Ishikawa (cell line): ENCODE results near the gene C4orf54.
A peak's percentile ranks its signal among the peaks of the same experiment; 100 is the strongest.

Source experiments
- CEBPB ChIP-seq: IDR thresholded peaks from 2 replicates; pipeline ENCODE4 v1.6.1; 2012
- CREB1 ChIP-seq: IDR thresholded peaks from 2 replicates; pipeline ENCODE4 v1.6.1; 2012; ENCODE audit warnings: low read depth
- EGR1 ChIP-seq: IDR thresholded peaks from 2 replicates; pipeline ENCODE4 v1.6.1; 2012
- EP300 ChIP-seq: IDR thresholded peaks from 2 replicates; pipeline ENCODE4 v1.6.1; 2012; ENCODE audit warnings: borderline replicate concordance
- FOXM1 ChIP-seq: IDR thresholded peaks from 2 replicates; pipeline ENCODE4 v1.6.1; 2012; ENCODE audit warnings: low read depth, borderline replicate concordance
- NFIC ChIP-seq: IDR thresholded peaks from 2 replicates; pipeline ENCODE4 v1.6.1; 2012
- RAD21 ChIP-seq: IDR thresholded peaks from 2 replicates; pipeline ENCODE4 v1.6.1; 2012; ENCODE audit warnings: low read depth
- TAF1 ChIP-seq: IDR thresholded peaks from 2 replicates; pipeline ENCODE4 v1.6.1; 2012; ENCODE audit warnings: low read depth, mild to moderate bottlenecking
- TCF12 ChIP-seq: IDR thresholded peaks from 2 replicates; pipeline ENCODE4 v1.6.1; 2012; ENCODE audit warnings: low read depth
- TEAD4 ChIP-seq: IDR thresholded peaks from 2 replicates; pipeline ENCODE4 v1.6.1; 2012
- YY1 ChIP-seq: IDR thresholded peaks from 2 replicates; pipeline ENCODE4 v1.6.1; 2012; ENCODE audit warnings: low read depth
- ZBTB7A ChIP-seq: IDR thresholded peaks from 2 replicates; pipeline ENCODE4 v1.6.1; 2012; ENCODE audit warnings: low read depth
- TF ChIP-seq, protein P1 (sequence below): IDR thresholded peaks from 2 replicates; pipeline ENCODE4 v1.6.1; 2012; ENCODE audit warnings: low read depth, mild to moderate bottlenecking
- TF ChIP-seq, protein P2 (sequence below): IDR thresholded peaks from 2 replicates; pipeline ENCODE4 v1.6.1; 2012
- TF ChIP-seq, protein P3 (sequence below): IDR thresholded peaks from 2 replicates; pipeline ENCODE4 v1.6.1; 2012

C4orf54 gene

DNA sequence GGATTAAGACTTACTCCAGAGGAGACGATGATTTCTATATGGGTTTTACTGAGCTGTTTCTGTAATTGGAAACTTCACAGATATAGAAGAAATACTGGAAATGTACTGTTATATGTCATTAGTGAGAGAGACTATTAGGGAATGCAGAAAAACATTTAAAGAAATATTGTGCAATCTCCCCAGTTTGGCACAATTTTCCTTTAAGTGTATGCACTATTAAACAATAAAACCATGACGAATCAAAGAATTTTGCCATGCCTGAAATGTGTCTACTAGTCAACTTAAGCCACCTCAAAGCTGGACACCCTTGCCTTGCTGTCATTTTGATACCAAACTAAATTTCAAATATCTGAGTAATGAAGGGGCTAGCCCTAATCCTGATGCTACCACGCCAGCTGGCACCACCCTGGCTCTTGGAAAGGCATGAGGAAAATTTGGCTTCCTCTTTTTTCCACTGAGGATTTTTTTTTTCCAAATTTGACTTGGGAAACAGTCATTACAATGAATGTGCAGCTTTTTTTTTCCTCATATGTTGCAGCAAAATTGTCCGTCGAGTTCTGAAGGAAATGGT, 46.9 kb downstream of the C4orf54 start:
- 0 out of 2 replicates have a peak, but pooled peaks have one; percentile 18 for TF ChIP-seq CEBPB
- TF ChIP-seq, protein P1, sequence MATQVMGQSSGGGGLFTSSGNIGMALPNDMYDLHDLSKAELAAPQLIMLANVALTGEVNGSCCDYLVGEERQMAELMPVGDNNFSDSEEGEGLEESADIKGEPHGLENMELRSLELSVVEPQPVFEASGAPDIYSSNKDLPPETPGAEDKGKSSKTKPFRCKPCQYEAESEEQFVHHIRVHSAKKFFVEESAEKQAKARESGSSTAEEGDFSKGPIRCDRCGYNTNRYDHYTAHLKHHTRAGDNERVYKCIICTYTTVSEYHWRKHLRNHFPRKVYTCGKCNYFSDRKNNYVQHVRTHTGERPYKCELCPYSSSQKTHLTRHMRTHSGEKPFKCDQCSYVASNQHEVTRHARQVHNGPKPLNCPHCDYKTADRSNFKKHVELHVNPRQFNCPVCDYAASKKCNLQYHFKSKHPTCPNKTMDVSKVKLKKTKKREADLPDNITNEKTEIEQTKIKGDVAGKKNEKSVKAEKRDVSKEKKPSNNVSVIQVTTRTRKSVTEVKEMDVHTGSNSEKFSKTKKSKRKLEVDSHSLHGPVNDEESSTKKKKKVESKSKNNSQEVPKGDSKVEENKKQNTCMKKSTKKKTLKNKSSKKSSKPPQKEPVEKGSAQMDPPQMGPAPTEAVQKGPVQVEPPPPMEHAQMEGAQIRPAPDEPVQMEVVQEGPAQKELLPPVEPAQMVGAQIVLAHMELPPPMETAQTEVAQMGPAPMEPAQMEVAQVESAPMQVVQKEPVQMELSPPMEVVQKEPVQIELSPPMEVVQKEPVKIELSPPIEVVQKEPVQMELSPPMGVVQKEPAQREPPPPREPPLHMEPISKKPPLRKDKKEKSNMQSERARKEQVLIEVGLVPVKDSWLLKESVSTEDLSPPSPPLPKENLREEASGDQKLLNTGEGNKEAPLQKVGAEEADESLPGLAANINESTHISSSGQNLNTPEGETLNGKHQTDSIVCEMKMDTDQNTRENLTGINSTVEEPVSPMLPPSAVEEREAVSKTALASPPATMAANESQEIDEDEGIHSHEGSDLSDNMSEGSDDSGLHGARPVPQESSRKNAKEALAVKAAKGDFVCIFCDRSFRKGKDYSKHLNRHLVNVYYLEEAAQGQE = no peak
- TF ChIP-seq, protein P2, sequence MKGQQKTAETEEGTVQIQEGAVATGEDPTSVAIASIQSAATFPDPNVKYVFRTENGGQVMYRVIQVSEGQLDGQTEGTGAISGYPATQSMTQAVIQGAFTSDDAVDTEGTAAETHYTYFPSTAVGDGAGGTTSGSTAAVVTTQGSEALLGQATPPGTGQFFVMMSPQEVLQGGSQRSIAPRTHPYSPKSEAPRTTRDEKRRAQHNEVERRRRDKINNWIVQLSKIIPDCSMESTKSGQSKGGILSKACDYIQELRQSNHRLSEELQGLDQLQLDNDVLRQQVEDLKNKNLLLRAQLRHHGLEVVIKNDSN = no peak

DNA sequence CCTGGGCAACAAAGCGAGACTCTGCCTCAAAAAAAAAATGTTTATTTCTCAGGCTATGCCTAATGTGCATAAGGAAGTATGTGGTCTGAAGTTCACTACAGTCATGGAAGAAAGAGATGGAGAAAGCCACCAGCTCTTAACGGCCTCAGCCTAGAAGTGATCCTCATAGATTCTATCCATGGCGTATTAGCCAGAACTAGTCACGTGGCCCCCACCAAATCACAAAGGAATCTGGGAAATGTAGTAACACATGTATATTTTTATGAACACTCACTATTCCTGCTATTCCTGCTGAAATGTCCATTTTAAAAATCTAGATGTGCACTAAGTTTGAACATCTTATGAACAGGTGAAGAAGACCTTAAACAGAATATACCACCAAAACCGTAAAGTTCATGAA, 49.2 kb downstream of the C4orf54 start:
- TF ChIP-seq ZBTB7A (no peak), EP300 (no peak), YY1 (no peak), RAD21 (no peak), FOXM1 (no peak), TCF12 (no peak), CEBPB (no peak), TEAD4 (no peak), TAF1 (no peak), EGR1 (no peak), NFIC (no peak), CREB1 (no peak)
- TF ChIP-seq, protein P2 = no peak
- TF ChIP-seq, protein P3, sequence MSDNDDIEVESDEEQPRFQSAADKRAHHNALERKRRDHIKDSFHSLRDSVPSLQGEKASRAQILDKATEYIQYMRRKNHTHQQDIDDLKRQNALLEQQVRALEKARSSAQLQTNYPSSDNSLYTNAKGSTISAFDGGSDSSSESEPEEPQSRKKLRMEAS = no peak
- TF ChIP-seq, protein P1 = no peak
